GM21390 (cell line): ENCODE measurements around the gene ICE1.
"Not testable (repeated sequence)": the region's sequence is repeated elsewhere in the genome, so short reads cannot be mapped to it uniquely, and the experiment has no call there.

Source experiments
- ATAC-seq: cut with Tn5 transposase; IDR thresholded peaks from one replicate; pipeline ENCODE4 v1.9.1; 2021; ENCODE audit not compliant: unreplicated experiment

The ICE1 gene

GRCh38 chr5:5432020-5432707 is 9.7 kb downstream of the ICE1 start:
- no peak for ATAC-seq

GRCh38 chr5:5436203-5436760 is 13.8 kb downstream of the ICE1 start:
- no peak for ATAC-seq

- ATAC-seq, result peak; percentile 83
Measured at GRCh38 chr5:5437227-5438172, 15.0 kb downstream of the ICE1 start.

GRCh38 chr5:5451863-5452262 is 29.4 kb downstream of the ICE1 start:
- ATAC-seq, result no peak

- ATAC-seq, result no peak
Measured at GRCh38 chr5:5453131-5453530, 30.7 kb downstream of the ICE1 start.

- no peak for ATAC-seq
Measured at GRCh38 chr5:5454391-5454790, 31.9 kb downstream of the ICE1 start.

- ATAC-seq, result no peak
Measured at GRCh38 chr5:5456858-5457257, 34.4 kb downstream of the ICE1 start.

- no peak for ATAC-seq
Measured at GRCh38 chr5:5460311-5460710, 37.8 kb downstream of the ICE1 start.

- no peak for ATAC-seq
Measured at GRCh38 chr5:5461012-5461411, 38.5 kb downstream of the ICE1 start.

GRCh38 chr5:5464036-5464715 is 41.7 kb downstream of the ICE1 start:
- no peak for ATAC-seq

- no peak for ATAC-seq
Measured at GRCh38 chr5:5466227-5466626, 43.8 kb downstream of the ICE1 start.

- no peak for ATAC-seq
Measured at GRCh38 chr5:5467737-5468136, 45.3 kb downstream of the ICE1 start.

GRCh38 chr5:5470933-5471332 is 48.5 kb downstream of the ICE1 start:
- no peak for ATAC-seq

GRCh38 chr5:5473226-5473625 is 50.7 kb downstream of the ICE1 start:
- no peak for ATAC-seq

- no peak for ATAC-seq
Measured at GRCh38 chr5:5474961-5475360, 52.5 kb downstream of the ICE1 start.

GRCh38 chr5:5475975-5476374 is 53.5 kb downstream of the ICE1 start:
- no peak for ATAC-seq

GRCh38 chr5:5479578-5479977 is 57.1 kb downstream of the ICE1 start:
- not testable (repeated sequence) for ATAC-seq

GRCh38 chr5:5480481-5481111 is 58.1 kb downstream of the ICE1 start:
- peak; percentile 59 for ATAC-seq

GRCh38 chr5:5481206-5481605 is 58.7 kb downstream of the ICE1 start:
- ATAC-seq, result peak; percentile 56

- no peak for ATAC-seq
Measured at GRCh38 chr5:5481633-5482032, 59.2 kb downstream of the ICE1 start.

- ATAC-seq, result no peak
Measured at GRCh38 chr5:5483350-5483749, 60.9 kb downstream of the ICE1 start.
